HepG2 (cell line): Measurements from ENCODE around the gene TARS3. TPM values are rescaled to one million over a fixed set of nuclear protein-coding genes. Genes with fewer than 3 reads are reported as not detected.
"Not testable (repeated sequence)": the region's sequence is repeated elsewhere in the genome, so short reads cannot be mapped to it uniquely, and the experiment has no call there.

Experiments
- ATAC-seq: fragments of 200-7000 bp; cut with Tn5 transposase; 3 replicates; pipeline ENCODE4 v1.9.1; 2020; ENCODE audit warnings: mild to moderate bottlenecking, moderate library complexity
- BruUV-seq: library from RNA; stranded (reverse); fragments of 400-500 nt; replicated peaks from 2 replicates; lab custom pipeline; 2021; lab: Mats Ljungman, UMichigan
- CTCF ChIA-PET: fragments of 300-600 bp; formaldehyde crosslinking; extraction: SDS; loops from one replicate; lab custom pipeline; 2021; ENCODE audit warnings: low total read pairs, inconsistent platforms, low intra/inter-chr PET ratio; lab: Yijun Ruan, JAX
- POLR2A ChIA-PET: fragments of 350-600 bp; sonication (Branson Sonifier 250); formaldehyde crosslinking; loops from one replicate; lab custom pipeline; 2020; ENCODE audit warnings: antibody characterized with exemption, inconsistent platforms; lab: Yijun Ruan, JAX
- DNase-seq: peaks from one replicate; pipeline ENCODE4 v3.0.0-alpha.2; 2015; ENCODE audit warnings: low spot score
- FAIRE-seq: peaks from 3 replicates; lab custom pipeline; 2011; peaks lifted over from hg19 to GRCh38; lab: Jason Lieb, UNC
- H2AFZ ChIP-seq: one replicate; pipeline ENCODE4 v1.6.1; 2011; ENCODE audit warnings: low read length, inconsistent platforms
- H3K27ac ChIP-seq: fragments of 300-600 bp; 3 replicates; pipeline ENCODE4 v1.8.0; 2011; ENCODE audit warnings: mixed run types, mild to moderate bottlenecking, mixed read lengths, low read length, inconsistent platforms; ENCODE audit not compliant: insufficient read depth; ENCODE audit errors: extremely low read length
- H3K27me3 ChIP-seq, 2 experiments: fragments of 200-600 bp in 1 of 2; 2 replicates in 1 of 2; 3 replicates in 1 of 2; pipeline versions ENCODE4 v1.6.0 to v1.8.0; 2011; ENCODE audit warnings: low read length in 2 of 2, mild to moderate bottlenecking in 2 of 2, moderate library complexity in 2 of 2, inconsistent platforms in 1 of 2; ENCODE audit not compliant: insufficient read depth in 2 of 2, control insufficient read depth in 1 of 2
- H3K36me3 ChIP-seq, 2 experiments: fragments of 200-600 bp in 1 of 2; replicated peaks in 1 of 2; 2 replicates in 1 of 2; 3 replicates in 1 of 2; pipeline versions ENCODE4 v1.5.1 to v1.8.0; 2011; ENCODE audit warnings: low read length in 2 of 2, inconsistent platforms in 1 of 2; ENCODE audit not compliant: insufficient read depth in 2 of 2, control insufficient read depth in 1 of 2
- H3K4me1 ChIP-seq: 2 replicates; pipeline ENCODE4 v1.5.1; 2012; ENCODE audit warnings: low read length, inconsistent platforms; ENCODE audit not compliant: insufficient read depth
- H3K4me2 ChIP-seq: 2 replicates; pipeline ENCODE4 v1.6.0; 2011; ENCODE audit warnings: low read depth, low read length, inconsistent platforms
- H3K4me3 ChIP-seq, 3 experiments: fragments of 200-600 bp in 1 of 3; sonication (generic), shearing (Covaris generic) in 1 of 3; replicated peaks in 1 of 3; 2 replicates each; pipeline ENCODE4 v1.5.1; 2011 to 2016; ENCODE audit warnings: low read length in 3 of 3, inconsistent platforms in 2 of 3, low read depth in 2 of 3, mild to moderate bottlenecking in 2 of 3, control low read depth in 1 of 3, mixed read lengths in 1 of 3; ENCODE audit not compliant: insufficient read depth in 1 of 3
- H3K79me2 ChIP-seq: one replicate; pipeline ENCODE4 v1.6.1; 2011; ENCODE audit warnings: low read length, inconsistent platforms; ENCODE audit not compliant: insufficient read depth
- H3K9ac ChIP-seq: 2 replicates; pipeline ENCODE4 v1.6.0; 2011; ENCODE audit warnings: mild to moderate bottlenecking, low read depth, low read length, inconsistent platforms; ENCODE audit not compliant: insufficient read depth
- H3K9me3 ChIP-seq: 2 replicates; pipeline ENCODE4 v1.5.1; 2012; ENCODE audit warnings: mild to moderate bottlenecking, low read length
- H4K20me1 ChIP-seq: 2 replicates; pipeline ENCODE4 v1.6.0; 2011; ENCODE audit warnings: inconsistent platforms, mild to moderate bottlenecking, low read length, moderate library complexity; ENCODE audit not compliant: insufficient read depth
- WGBS: methylation state at CpG from one replicate; pipeline ENCODE4 v1.1.6; 2017; ENCODE audit warnings: low lambda C conversion rate; 5-methylcytosine and 5-hydroxymethylcytosine counted together
- in situ Hi-C: cut with HindIII; loops from 2 replicates; pipeline ENCODE4 v1.10.0; 2017; ENCODE audit warnings: low pct_unique_long_range_greater_than_20kb; ENCODE audit not compliant: extremely low pct_ligation_motif_present
- intact Hi-C: fragments of 100-400 bp; cut with micrococcal nuclease; formaldehyde crosslinking; loops from one replicate; pipeline ENCODE4 v1.10.0; 2022; ENCODE audit not compliant: unreplicated experiment
- polyA plus RNA-seq, 8 experiments: library from polyadenylated mRNA; depleted of rRNA in 3 of 8; stranded (reverse) in 7 of 8; unstranded in 1 of 8; fragments of >200 nt; fragmentation: Illumina TruSeq in 4 of 8; extraction: Trizol in 4 of 8; gene quantifications; 2 replicates each; pipeline versions ENCODE4 v1.2.1 to v1.2.3, GENCODE V29; 2011 to 2016; ENCODE audit warnings: low read depth in 4 of 8, missing spikeins in 1 of 8, mixed read lengths in 1 of 8; ENCODE audit not compliant: insufficient read depth in 1 of 8
- total RNA-seq, 5 experiments: library from RNA; depleted of rRNA; stranded (reverse); fragments of >200 nt; fragmentation: Illumina TruSeq; extraction: Trizol; gene quantifications; 2 replicates each; pipeline ENCODE4 v1.2.3, GENCODE V29; 2016; ENCODE audit warnings: low read depth in 1 of 5

The TARS3 gene
- total and polyA plus RNA-seq, 2 of the 13 experiments (the other 11 are each of a cell fraction or from before 2014, with no cell fraction given), result 4.1 to 11.7 TPM

DNA sequence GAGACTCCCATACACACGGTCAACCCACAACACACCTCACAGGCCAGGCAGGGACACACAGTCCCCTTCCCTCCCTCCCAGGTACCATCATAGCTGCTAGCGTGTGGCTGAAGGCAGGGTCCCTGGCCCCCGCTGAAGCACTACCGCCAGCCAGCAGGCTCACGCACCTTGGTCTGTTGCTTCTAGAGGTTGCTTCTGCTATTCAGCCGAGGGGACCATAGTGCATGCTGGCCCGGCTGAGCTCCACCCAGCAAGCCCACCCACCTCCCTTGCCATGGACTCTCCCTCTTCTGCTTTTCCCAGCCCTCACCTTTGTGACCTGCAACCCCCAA, 41.0 kb upstream of the TARS3 start:
- in situ Hi-C loops, ATAC-seq: not testable (repeated sequence)

DNA sequence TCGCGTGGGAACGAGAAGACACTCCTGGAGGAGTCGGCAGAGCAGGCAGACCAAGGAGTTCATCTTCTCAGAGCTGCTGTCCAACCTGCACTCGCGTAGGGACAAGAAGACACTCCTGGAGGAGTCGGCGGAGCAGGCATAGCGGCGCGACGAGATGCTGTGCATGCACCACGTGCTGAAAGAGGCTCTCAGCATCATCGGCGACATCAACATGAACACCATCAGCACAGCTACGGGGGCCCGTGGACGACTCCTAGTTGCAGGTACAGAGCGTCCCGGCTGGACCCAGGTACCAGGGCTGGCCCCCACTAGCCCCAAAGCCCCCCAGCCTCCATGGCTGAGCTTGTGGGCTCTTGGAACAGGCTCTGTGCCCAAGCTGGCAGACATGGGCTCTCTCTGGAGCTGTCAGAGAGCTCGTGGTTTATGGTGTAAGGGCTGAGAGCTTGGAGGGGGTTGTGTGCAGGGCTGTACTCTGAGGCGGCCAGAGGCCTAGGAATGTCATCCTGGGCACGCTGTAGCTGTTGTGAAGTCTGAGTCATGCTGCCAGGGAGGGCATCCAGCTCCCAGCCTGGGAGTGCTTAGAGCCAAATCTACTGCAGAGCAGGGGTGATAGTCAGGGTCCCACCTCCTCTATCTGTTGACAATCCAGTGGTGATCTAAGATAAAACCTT, 40.5 kb upstream of the TARS3 start:
- H3K9me3 ChIP-seq, DNase-seq, H3K79me2 ChIP-seq, H3K4me3 ChIP-seq, CTCF ChIA-PET, POLR2A ChIA-PET, H3K9ac ChIP-seq, H4K20me1 ChIP-seq, in situ Hi-C loops, FAIRE-seq, H3K36me3 ChIP-seq, BruUV-seq, H3K27me3 ChIP-seq, H3K4me1 ChIP-seq, H3K4me2 ChIP-seq, intact Hi-C loops, H3K27ac ChIP-seq, H2AFZ ChIP-seq: not testable (repeated sequence)
- 61% methylated on average over 19 of the region's 23 CpGs for WGBS
- ATAC-seq, result peak; percentile 62

More for the DNA sequence above, 41.0 kb upstream of the TARS3 start:
- DNase-seq, H3K79me2 ChIP-seq, POLR2A ChIA-PET, FAIRE-seq, H3K9me3 ChIP-seq, H2AFZ ChIP-seq, H3K4me3 ChIP-seq, H3K9ac ChIP-seq, H3K27ac ChIP-seq, H3K4me1 ChIP-seq, BruUV-seq, H3K27me3 ChIP-seq, H4K20me1 ChIP-seq, intact Hi-C loops, CTCF ChIA-PET, H3K4me2 ChIP-seq, H3K36me3 ChIP-seq: not testable (repeated sequence)
- 28% methylated on average over 4 of the region's 7 CpGs for WGBS

DNA sequence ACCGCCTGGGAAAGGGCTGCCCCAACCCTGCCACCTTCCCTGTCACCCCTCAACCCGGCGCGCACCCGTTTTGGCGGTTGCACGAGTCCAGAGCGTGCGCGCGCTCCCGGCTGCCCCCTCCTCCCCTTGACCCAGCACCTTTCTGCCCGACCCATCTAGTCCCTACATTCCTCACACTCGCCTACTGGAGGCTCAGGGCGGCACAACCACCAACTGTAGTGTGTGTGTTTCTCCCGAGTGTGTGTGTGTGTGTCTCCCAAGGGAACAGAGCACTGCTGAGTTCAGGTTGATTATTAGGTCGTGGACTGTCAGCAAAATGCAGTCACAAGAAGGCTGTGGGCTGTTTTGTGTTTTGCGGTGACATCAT, 22.4 kb upstream of the TARS3 start:
- POLR2A ChIA-PET, H3K79me2 ChIP-seq, H3K27ac ChIP-seq, H3K4me3 ChIP-seq, H3K27me3 ChIP-seq, H3K4me1 ChIP-seq, H3K36me3 ChIP-seq, H3K4me2 ChIP-seq, in situ Hi-C loops, CTCF ChIA-PET, H4K20me1 ChIP-seq, intact Hi-C loops, DNase-seq, H3K9me3 ChIP-seq, H2AFZ ChIP-seq, H3K9ac ChIP-seq: not testable (repeated sequence)
- BruUV-seq, result TSS peak; percentile 85
- peak; percentile 79 for ATAC-seq
- WGBS, result 11% methylated on average over 2 of the region's 18 CpGs
- peak; percentile 91 for FAIRE-seq

DNA sequence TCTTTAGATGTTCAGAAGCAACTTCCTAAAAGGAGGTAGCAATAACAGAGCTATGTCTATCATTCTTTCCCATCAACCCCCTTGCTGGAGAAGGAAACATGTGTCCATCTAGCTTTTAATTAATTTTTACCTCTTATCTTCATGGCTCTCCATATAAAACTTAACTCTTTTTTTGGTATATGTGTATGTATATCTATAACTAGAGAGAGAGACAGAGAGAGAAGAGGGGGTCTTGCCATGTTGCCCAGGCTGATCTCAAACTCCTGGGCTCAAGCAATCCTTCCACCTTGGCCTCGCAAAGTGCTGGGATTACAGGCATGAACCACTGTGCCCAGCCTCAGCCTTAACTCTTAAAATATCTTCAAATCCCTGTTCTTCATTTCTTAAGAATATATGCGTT, 10.6 kb upstream of the TARS3 start:
- H4K20me1 ChIP-seq, H3K27ac ChIP-seq, ATAC-seq, BruUV-seq, H3K4me1 ChIP-seq, intact Hi-C loops, H3K9ac ChIP-seq, H3K4me3 ChIP-seq, H3K36me3 ChIP-seq, CTCF ChIA-PET, H2AFZ ChIP-seq, H3K9me3 ChIP-seq, H3K79me2 ChIP-seq, H3K4me2 ChIP-seq, DNase-seq, in situ Hi-C loops, H3K27me3 ChIP-seq, POLR2A ChIA-PET, FAIRE-seq: not testable (repeated sequence)
- WGBS, result 74% methylated on average over 2 of the region's 2 CpGs
